ENCODE results near the gene UGGT1.

- TF ChIP-seq CTCF (conservative IDR thresholded peaks at IDR 0.05; ENCODE audit: low read length): no peak
- TF ChIP-seq EZH2phosphoT487 (IDR thresholded peaks at IDR 0.05; ENCODE audit: borderline replicate concordance): no peak
These were observed 12.4 kb downstream of the UGGT1 start for GRCh38 chr2:128103407-128103806.
